ENCODE measurements around the gene GALNT2.

DNA sequence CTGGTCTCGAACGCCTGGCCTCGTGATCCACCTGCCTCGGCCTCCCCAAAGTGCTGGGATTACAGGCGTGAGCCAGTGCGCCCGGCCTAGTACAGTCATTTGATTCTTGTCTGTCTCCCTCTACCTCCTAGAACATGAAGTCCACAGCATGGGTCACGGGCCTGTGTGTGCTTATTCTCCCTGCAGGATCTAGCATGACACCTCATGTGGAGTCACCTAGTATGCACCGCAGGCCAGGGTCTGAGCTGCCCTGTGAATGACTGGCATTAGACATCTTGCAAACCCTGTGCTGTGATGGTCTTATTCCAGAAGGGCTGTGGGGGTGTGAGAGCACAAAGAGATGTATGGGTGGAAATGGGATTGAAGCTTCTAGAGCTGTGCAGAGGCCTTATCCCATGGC is 133.2 kb downstream of the GALNT2 start:
- TF ChIP-seq PCBP1 (IDR thresholded peaks at IDR 0.05; ENCODE audit: borderline replicate concordance, low read depth, low read length) (no peak), SMAD3 (CRISPR knock-in tag; IDR thresholded peaks at IDR 0.05) (no peak)

All from HepG2 (cell line).